CD4-positive, alpha-beta memory T cell (primary cell): ENCODE results near the gene SNCA. TPM values are rescaled to one million over a fixed set of nuclear protein-coding genes. Genes with fewer than 3 reads are reported as not detected.

Experiments
- CTCF ChIA-PET: fragments of 350-600 bp; sonication (Branson Sonifier 250); formaldehyde crosslinking; loops from one replicate; lab custom pipeline; 2021; ENCODE audit warnings: inconsistent platforms; ENCODE audit not compliant: partially characterized antibody; lab: Charles Lee
- POLR2A ChIA-PET: fragments of 350-600 bp; sonication (Branson Sonifier 250); formaldehyde crosslinking; loops from one replicate; lab custom pipeline; 2021; ENCODE audit not compliant: partially characterized antibody; lab: Charles Lee
- DNase-seq, 5 donors: peaks; one replicate each; pipeline versions ENCODE4 v3.0.0 to v3.0.0-alpha.2; 2020 to 2022; ENCODE audit warnings: mixed read lengths in 1 of 5
- H3K27ac ChIP-seq: one replicate; pipeline ENCODE4 v1.7.0; 2013; ENCODE audit warnings: low read depth, low read length
- H3K27me3 ChIP-seq: 2 replicates; pipeline ENCODE4 v1.7.0; 2013; ENCODE audit warnings: mild to moderate bottlenecking, low read length, moderate library complexity; ENCODE audit not compliant: insufficient read depth
- H3K36me3 ChIP-seq: 2 replicates; pipeline ENCODE4 v1.7.0; 2013; ENCODE audit warnings: mild to moderate bottlenecking, low read length, moderate library complexity; ENCODE audit not compliant: insufficient read depth
- H3K4me1 ChIP-seq: 2 replicates; pipeline ENCODE4 v1.7.0; 2013; ENCODE audit warnings: mild to moderate bottlenecking, low read length, moderate library complexity; ENCODE audit not compliant: insufficient read depth
- H3K4me3 ChIP-seq, 2 donors: one replicate each; pipeline ENCODE4 v1.7.0; 2013; ENCODE audit warnings: low read length in 2 of 2, mild to moderate bottlenecking in 1 of 2
- H3K9me3 ChIP-seq, 2 donors: one replicate each; pipeline ENCODE4 v1.7.0; 2013; ENCODE audit warnings: low read length in 2 of 2, control low read depth in 1 of 2; ENCODE audit not compliant: control insufficient read depth in 1 of 2
- H3K27ac Mint-ChIP-seq, 7 donors: one replicate each; pipeline ENCODE4 v1.8.0; 2020 to 2021; ENCODE audit warnings: mixed read lengths in 7 of 7, mild to moderate bottlenecking in 6 of 7, inconsistent platforms in 3 of 7, moderate library complexity in 3 of 7
- H3K27me3 Mint-ChIP-seq, 2 donors: one replicate each; pipeline ENCODE4 v1.8.0; 2020 to 2021; ENCODE audit warnings: mixed read lengths in 2 of 2
- H3K36me3 Mint-ChIP-seq, 2 donors: one replicate each; pipeline ENCODE4 v1.8.0; 2020 to 2021; ENCODE audit warnings: mixed read lengths in 2 of 2, inconsistent platforms in 1 of 2, mild to moderate bottlenecking in 1 of 2
- H3K4me1 Mint-ChIP-seq, 4 donors: one replicate each; pipeline ENCODE4 v1.8.0; 2020 to 2021; ENCODE audit warnings: mixed read lengths in 4 of 4, mild to moderate bottlenecking in 1 of 4
- H3K4me3 Mint-ChIP-seq, 8 donors: one replicate each; pipeline ENCODE4 v1.8.0; 2020 to 2021; ENCODE audit warnings: mixed read lengths in 8 of 8, mild to moderate bottlenecking in 7 of 8, moderate library complexity in 6 of 8, inconsistent platforms in 3 of 8
- H3K9me3 Mint-ChIP-seq, 8 donors: one replicate each; pipeline ENCODE4 v1.8.0; 2020 to 2021; ENCODE audit warnings: mixed read lengths in 8 of 8, mild to moderate bottlenecking in 5 of 8, inconsistent platforms in 3 of 8, moderate library complexity in 1 of 8
- intact Hi-C: fragments of 100-400 bp; cut with micrococcal nuclease; formaldehyde crosslinking; loops from one replicate; pipeline ENCODE4 v1.15.1; 2023
- polyA plus RNA-seq, 2 donors: library from polyadenylated mRNA; unstranded; fragments of 300-500 nt; fragmentation: Illumina TruSeq; gene quantifications; one replicate each; pipeline ENCODE4 v1.2.3, GENCODE V29; 2021
- total RNA-seq, 2 experiments: library from RNA; stranded (reverse); gene quantifications; one replicate each; pipeline ENCODE4 v1.2.3, GENCODE V29; 2021

SNCA gene
- total and polyA plus RNA-seq, 4 experiments from 2014 or later: 0.70 to 1.8 (median 1.4) TPM

GRCh38 chr4:89863533-89863932 is 26.6 kb upstream of the SNCA start:
- H3K4me3 Mint-ChIP-seq: no peak overlapping the region
- POLR2A ChIA-PET: no interaction called here

GRCh38 chr4:89860971-89861370 is 24.0 kb upstream of the SNCA start:
- Histone ChIP-seq H3K4me1 (no peaks in the 10 kb centered on the region), H3K36me3 (no peaks in the 10 kb centered on the region), H3K4me3 (no peak overlapping the region), H3K27ac (no peak overlapping the region), H3K9me3 (no peaks in the 10 kb centered on the region), H3K27me3 (no peaks in the 10 kb centered on the region)
- Mint-ChIP-seq H3K9me3 (peaks cover 0 to 8% (median 3%) of the 10 kb centered on the region in 8 donors), H3K36me3 (no peaks in the 10 kb centered on the region), H3K4me1 (peaks cover 0 to 1% (median 0%) of the 10 kb centered on the region in 4 donors), H3K27me3 (peaks cover 3 to 6% of the 10 kb centered on the region in 2 donors), H3K27ac (no peak overlapping the region), H3K4me3 (no peak overlapping the region)
- CTCF ChIA-PET: no interaction called here
- POLR2A ChIA-PET: no interaction called here
- intact Hi-C loops: no loop called here
- DNase-seq: no peak

More at GRCh38 chr4:89863533-89863932, 26.6 kb upstream of the SNCA start:
- Mint-ChIP-seq H3K27ac (no peak overlapping the region), H3K27me3 (peaks cover 7 to 10% of the 10 kb centered on the region in 2 donors), H3K9me3 (peaks cover 0 to 1% (median 0%) of the 10 kb centered on the region in 8 donors), H3K4me1 (peaks cover 0 to 1% (median 0%) of the 10 kb centered on the region in 4 donors), H3K36me3 (no peaks in the 10 kb centered on the region)
- Histone ChIP-seq H3K4me3 (no peak overlapping the region), H3K27me3 (no peaks in the 10 kb centered on the region), H3K9me3 (no peaks in the 10 kb centered on the region), H3K27ac (no peak overlapping the region), H3K36me3 (no peaks in the 10 kb centered on the region), H3K4me1 (no peaks in the 10 kb centered on the region)
- DNase-seq: no peak
- CTCF ChIA-PET: no interaction called here
- intact Hi-C loops: no loop called here

- Mint-ChIP-seq H3K27me3 (peaks cover 7 to 10% of the 10 kb centered on the region in 2 donors), H3K4me3 (no peak overlapping the region)
Observed at GRCh38 chr4:89855236-89855635, 18.3 kb upstream of the SNCA start.

GRCh38 chr4:89847571-89848325 is 10.8 kb upstream of the SNCA start:
- no peak overlapping the region for H3K27ac ChIP-seq
- ChIA-PET POLR2A (no interaction called here), CTCF (no interaction called here)
- Mint-ChIP-seq H3K27ac (no peak overlapping the region), H3K9me3 (peaks cover 0 to 22% (median 12%) of the 10 kb centered on the region in 8 donors), H3K4me3 (no peak overlapping the region), H3K27me3 (peaks cover 4 to 6% of the 10 kb centered on the region in 2 donors), H3K36me3 (no peaks in the 10 kb centered on the region), H3K4me1 (no peaks in the 10 kb centered on the region)
- DNase-seq: no peak
- H3K27me3 ChIP-seq: no peaks in the 10 kb centered on the region
- intact Hi-C loops: no loop called here
- no peaks in the 10 kb centered on the region for H3K36me3 ChIP-seq
- no peak overlapping the region for H3K4me3 ChIP-seq
- no peaks in the 10 kb centered on the region for H3K9me3 ChIP-seq
- no peaks in the 10 kb centered on the region for H3K4me1 ChIP-seq

More at GRCh38 chr4:89855236-89855635, 18.3 kb upstream of the SNCA start:
- ChIA-PET CTCF (no interaction called here), POLR2A (no interaction called here)
- Mint-ChIP-seq H3K9me3 (peaks cover under 1 to 16% (median 7%) of the 10 kb centered on the region in 8 donors), H3K27ac (no peak overlapping the region), H3K36me3 (no peaks in the 10 kb centered on the region), H3K4me1 (no peaks in the 10 kb centered on the region)
- H3K4me3 ChIP-seq: no peak overlapping the region
- DNase-seq: no peak
- no peaks in the 10 kb centered on the region for H3K27me3 ChIP-seq
- H3K9me3 ChIP-seq: no peaks in the 10 kb centered on the region
- H3K4me1 ChIP-seq: no peaks in the 10 kb centered on the region
- no peaks in the 10 kb centered on the region for H3K36me3 ChIP-seq
- no peak overlapping the region for H3K27ac ChIP-seq
- intact Hi-C loops: no loop called here

GRCh38 chr4:89839558-89839957 is 2.6 kb upstream of the SNCA start:
- Mint-ChIP-seq H3K27me3 (peaks cover 30 to 38% of the 10 kb centered on the region in 2 donors), H3K4me3 (no peak overlapping the region), H3K4me1 (peaks cover 14 to 27% (median 20%) of the 10 kb centered on the region in 4 donors), H3K27ac (no peak overlapping the region), H3K36me3 (no peaks in the 10 kb centered on the region), H3K9me3 (peaks cover 0 to 3% (median 0%) of the 10 kb centered on the region in 8 donors)
- Histone ChIP-seq H3K27me3 (peaks cover 22% of the 10 kb centered on the region), H3K4me1 (peaks cover 22% of the 10 kb centered on the region), H3K36me3 (no peaks in the 10 kb centered on the region), H3K27ac (no peak overlapping the region), H3K4me3 (no peak overlapping the region), H3K9me3 (no peaks in the 10 kb centered on the region)
- DNase-seq: no peak
- intact Hi-C loops: loop anchor here (5.0 kb wide), 1 partner anchor 63 kb away; no protein-coding TSS in a partner anchor
- CTCF ChIA-PET: no interaction called here
- POLR2A ChIA-PET: no interaction called here

GRCh38 chr4:89837993-89838390 is 1.0 kb upstream of the SNCA start:
- Mint-ChIP-seq H3K4me3 (peak overlapping the region; percentile 73 to 89 (median 82)), H3K4me1 (peaks cover 14 to 29% (median 20%) of the 10 kb centered on the region in 4 donors), H3K27me3 (peaks cover 30 to 40% of the 10 kb centered on the region in 2 donors), H3K27ac (peak overlapping the region in 2 of 7 donors; percentile 35 to 77), H3K36me3 (no peaks in the 10 kb centered on the region), H3K9me3 (peaks cover 0 to 3% (median 0%) of the 10 kb centered on the region in 8 donors)
- no peak overlapping the region for H3K4me3 ChIP-seq
- no peak overlapping the region for H3K27ac ChIP-seq
- ChIA-PET CTCF (no interaction called here), POLR2A (no interaction called here)
- H3K4me1 ChIP-seq: peaks cover 22% of the 10 kb centered on the region
- no peak for DNase-seq
- intact Hi-C loops: loop anchor here (5.0 kb wide), 1 partner anchor 64 kb away; no protein-coding TSS in a partner anchor
- H3K27me3 ChIP-seq: peaks cover 22% of the 10 kb centered on the region
- H3K36me3 ChIP-seq: no peaks in the 10 kb centered on the region
- no peaks in the 10 kb centered on the region for H3K9me3 ChIP-seq

GRCh38 chr4:89837385-89837992 is 528 bp upstream of the SNCA start:
- ChIA-PET POLR2A (no interaction called here), CTCF (no interaction called here)
- Histone ChIP-seq H3K4me3 (peak overlapping the region; percentile 6 to 58), H3K27ac (no peak overlapping the region), H3K4me1 (peaks cover 22% of the 10 kb centered on the region), H3K27me3 (peaks cover 22% of the 10 kb centered on the region), H3K9me3 (no peaks in the 10 kb centered on the region), H3K36me3 (no peaks in the 10 kb centered on the region)
- Mint-ChIP-seq H3K4me3 (peak overlapping the region; percentile 73 to 89 (median 82)), H3K36me3 (no peaks in the 10 kb centered on the region), H3K4me1 (peaks cover 14 to 29% (median 20%) of the 10 kb centered on the region in 4 donors), H3K27me3 (peaks cover 30 to 40% of the 10 kb centered on the region in 2 donors), H3K27ac (peak overlapping the region in 1 of 7 donors; percentile 77), H3K9me3 (peaks cover 0 to 3% (median 0%) of the 10 kb centered on the region in 8 donors)
- intact Hi-C loops: loop anchor here (5.0 kb wide), 1 partner anchor 65 kb away; no protein-coding TSS in a partner anchor
- DNase-seq: peak in 3 of 5 donors; percentile 12 to 17 (median 15)
